Esophagus squamous epithelium (tissue), 5 donors: ENCODE measurements around the gene ARHGAP40. TPM values are rescaled to one million over a fixed set of nuclear protein-coding genes. Genes with fewer than 3 reads are reported as not detected.
A peak's percentile ranks its signal among the peaks of the same experiment; 100 is the strongest.

ENCODE experiments used
- DNase-seq: peaks from one replicate; lab custom pipeline; 2025; lab: John Stamatoyannopoulos, UW
- H3K27ac ChIP-seq, 4 donors: fragments of 200-600 bp; sonication (generic); one replicate each; pipeline ENCODE4 v1.5.1; 2016 to 2019; ENCODE audit warnings: mild to moderate bottlenecking in 1 of 4
- H3K27me3 ChIP-seq, 4 donors: fragments of 200-600 bp; sonication (generic); 1 replicate in 3 of 4; 2 replicates in 1 of 4; pipeline versions ENCODE4 v1.5.1 to v1.6.0; 2017 to 2021; ENCODE audit warnings: antibody characterized with exemption in 1 of 4
- H3K36me3 ChIP-seq, 3 donors: fragments of 200-600 bp; sonication (generic); one replicate each; pipeline ENCODE4 v1.5.1; 2016 to 2019
- H3K4me1 ChIP-seq, 3 donors: fragments of 200-600 bp; sonication (generic); one replicate each; pipeline ENCODE4 v1.5.1; 2017 to 2019
- H3K4me3 ChIP-seq, 4 donors: fragments of 200-600 bp; sonication (generic); 1 replicate in 3 of 4; 2 replicates in 1 of 4; pipeline ENCODE4 v1.5.1; 2016 to 2019; ENCODE audit warnings: mild to moderate bottlenecking in 2 of 4, moderate library complexity in 1 of 4
- H3K9me3 ChIP-seq, 3 donors: fragments of 200-600 bp; sonication (generic); one replicate each; pipeline ENCODE4 v1.5.1; 2016 to 2019
- CTCF ChIP-seq, 6 experiments: fragments of 450-650 bp in 4 of 6; fragments of 200-600 bp in 2 of 6; sonication (generic) in 2 of 6; IDR thresholded peaks; one replicate each; pipeline ENCODE4 v1.5.1; 2016 to 2019; ENCODE audit warnings: antibody characterized with exemption in 6 of 6, mild to moderate bottlenecking in 4 of 6, moderate library complexity in 4 of 6
- POLR2A ChIP-seq, 4 donors: fragments of 450-650 bp; IDR thresholded peaks; one replicate each; pipeline ENCODE4 v1.6.1; 2017; ENCODE audit warnings: antibody characterized with exemption in 4 of 4, mild to moderate bottlenecking in 4 of 4, moderate library complexity in 3 of 4
- WGBS, 2 donors: methylation state at CpG; one replicate each; pipeline ENCODE4 v1.1.5; 2018; 5-methylcytosine and 5-hydroxymethylcytosine counted together
- intact Hi-C: fragments of 100-400 bp; cut with DNase I; formaldehyde crosslinking; loops from one replicate; pipeline ENCODE4 v1.15.0; 2022
- total RNA-seq, 4 donors: library from RNA; depleted of rRNA; stranded (reverse); fragments of >200 nt; gene quantifications; one replicate each; pipeline ENCODE4 v1.1.0, GENCODE V29; 2016
- donor health status: DM: yes; HTN: yes; CAD: no.

Gene ARHGAP40
- total RNA-seq, 4 donors from 2014 or later = 4.7 to 14.8 (median 12.4) TPM

GRCh38 chr20:38617011-38617829 lies 15.6 kb downstream of the ARHGAP40 start:
- TF ChIP-seq POLR2A (IDR thresholded peaks at IDR 0.05) = no peak

GRCh38 chr20:38617830-38618196 lies 16.2 kb downstream of the ARHGAP40 start:
- DNase-seq = no peak
- Histone ChIP-seq H3K27ac (peak overlapping the region in 3 of 4 donors; percentile 3 to 78 (median 39)), H3K9me3 (no peaks in the 10 kb centered on the region), H3K27me3 (peaks cover 0 to 86% (median 0%) of the 10 kb centered on the region in 4 donors), H3K36me3 (no peaks in the 10 kb centered on the region), H3K4me1 (no peaks in the 10 kb centered on the region), H3K4me3 (no peak overlapping the region)
- no peak for TF ChIP-seq POLR2A (IDR thresholded peaks at IDR 0.05)
- TF ChIP-seq CTCF (IDR thresholded peaks at IDR 0.05) = no peak
- whole genome bisulfite sequencing, 2 donors = 71 to 86% methylated on average over 4 of the region's 4 CpGs
- intact Hi-C loops = no loop called here

More at GRCh38 chr20:38617011-38617829, 15.6 kb downstream of the ARHGAP40 start:
- H3K27ac ChIP-seq = peak overlapping the region in 3 of 4 donors; percentile 3 to 78 (median 39)
- no peaks in the 10 kb centered on the region for H3K4me1 ChIP-seq
- no peak for DNase-seq
- WGBS, 2 donors = 56 to 66% methylated on average over 8 to 12 of the region's 16 CpGs
- peaks cover 0 to 87% (median 0%) of the 10 kb centered on the region in 4 donors for H3K27me3 ChIP-seq
- intact Hi-C loops = no loop called here
- no peaks in the 10 kb centered on the region for H3K36me3 ChIP-seq
- H3K9me3 ChIP-seq = no peaks in the 10 kb centered on the region
- H3K4me3 ChIP-seq = no peak overlapping the region

- Histone ChIP-seq H3K4me1 (no peaks in the 10 kb centered on the region), H3K9me3 (no peaks in the 10 kb centered on the region), H3K27me3 (peaks cover 0 to 69% (median 0%) of the 10 kb centered on the region in 4 donors), H3K27ac (no peak overlapping the region), H3K4me3 (no peak overlapping the region), H3K36me3 (no peaks in the 10 kb centered on the region)
- TF ChIP-seq POLR2A (IDR thresholded peaks at IDR 0.05) (no peak), CTCF (IDR thresholded peaks at IDR 0.05) (no peak)
- intact Hi-C loops = no loop called here
- 56 to 71% methylated on average over 6 to 9 of the region's 9 CpGs for WGBS, 2 donors
- no peak for DNase-seq
Observed at GRCh38 chr20:38620441-38620840, 18.8 kb downstream of the ARHGAP40 start.

- Histone ChIP-seq H3K36me3 (no peaks in the 10 kb centered on the region), H3K27ac (no peak overlapping the region), H3K4me1 (no peaks in the 10 kb centered on the region), H3K27me3 (peaks cover 0 to 44% (median 0%) of the 10 kb centered on the region in 4 donors), H3K4me3 (no peak overlapping the region), H3K9me3 (no peaks in the 10 kb centered on the region)
- WGBS, 2 donors = 67% methylated on average over 1 of the region's 4 CpGs; no CpG with 5 or more reads in 1 of the 2 donors
- TF ChIP-seq POLR2A (IDR thresholded peaks at IDR 0.05) = no peak
- no peak for TF ChIP-seq CTCF (IDR thresholded peaks at IDR 0.05)
- no peak for DNase-seq
- intact Hi-C loops = no loop called here
Observed at GRCh38 chr20:38623061-38623460, 21.5 kb downstream of the ARHGAP40 start.

- intact Hi-C loops = no loop called here
- Histone ChIP-seq H3K4me3 (no peak overlapping the region), H3K27me3 (peaks cover 0 to 35% (median 0%) of the 10 kb centered on the region in 4 donors), H3K36me3 (no peaks in the 10 kb centered on the region), H3K4me1 (no peaks in the 10 kb centered on the region), H3K9me3 (no peaks in the 10 kb centered on the region), H3K27ac (no peak overlapping the region)
- TF ChIP-seq CTCF (IDR thresholded peaks at IDR 0.05) (no peak), POLR2A (IDR thresholded peaks at IDR 0.05) (no peak)
- no peak for DNase-seq
- WGBS, 2 donors = 86% methylated on average over 2 of the region's 2 CpGs
Observed at GRCh38 chr20:38624084-38624483, 22.5 kb downstream of the ARHGAP40 start.
